HepG2 (cell line): ENCODE results near the gene UBAP1. TPM values are rescaled to one million over a fixed set of nuclear protein-coding genes. Genes with fewer than 3 reads are reported as not detected.

Experiments used
- ATAC-seq: fragments of 200-7000 bp; cut with Tn5 transposase; 3 replicates; pipeline ENCODE4 v1.9.1; 2020; ENCODE audit warnings: mild to moderate bottlenecking, moderate library complexity
- BruUV-seq: library from RNA; stranded (reverse); fragments of 400-500 nt; replicated peaks from 2 replicates; lab custom pipeline; 2021; lab: Mats Ljungman, UMichigan
- CTCF ChIA-PET: fragments of 300-600 bp; formaldehyde crosslinking; extraction: SDS; loops from one replicate; lab custom pipeline; 2021; ENCODE audit warnings: low total read pairs, inconsistent platforms, low intra/inter-chr PET ratio; lab: Yijun Ruan, JAX
- POLR2A ChIA-PET: fragments of 350-600 bp; sonication (Branson Sonifier 250); formaldehyde crosslinking; loops from one replicate; lab custom pipeline; 2020; ENCODE audit warnings: antibody characterized with exemption, inconsistent platforms; lab: Yijun Ruan, JAX
- DNase-seq: peaks from one replicate; pipeline ENCODE4 v3.0.0-alpha.2; 2015; ENCODE audit warnings: low spot score
- FAIRE-seq: peaks from 3 replicates; lab custom pipeline; 2011; peaks lifted over from hg19 to GRCh38; lab: Jason Lieb, UNC
- H2AFZ ChIP-seq: one replicate; pipeline ENCODE4 v1.6.1; 2011; ENCODE audit warnings: low read length, inconsistent platforms
- H3K27ac ChIP-seq: fragments of 300-600 bp; 3 replicates; pipeline ENCODE4 v1.8.0; 2011; ENCODE audit warnings: mixed run types, mild to moderate bottlenecking, mixed read lengths, low read length, inconsistent platforms; ENCODE audit not compliant: insufficient read depth; ENCODE audit errors: extremely low read length
- H3K27me3 ChIP-seq, 2 experiments: fragments of 200-600 bp in 1 of 2; 2 replicates in 1 of 2; 3 replicates in 1 of 2; pipeline versions ENCODE4 v1.6.0 to v1.8.0; 2011; ENCODE audit warnings: low read length in 2 of 2, mild to moderate bottlenecking in 2 of 2, moderate library complexity in 2 of 2, inconsistent platforms in 1 of 2; ENCODE audit not compliant: insufficient read depth in 2 of 2, control insufficient read depth in 1 of 2
- H3K36me3 ChIP-seq, 2 experiments: fragments of 200-600 bp in 1 of 2; replicated peaks in 1 of 2; 2 replicates in 1 of 2; 3 replicates in 1 of 2; pipeline versions ENCODE4 v1.5.1 to v1.8.0; 2011; ENCODE audit warnings: low read length in 2 of 2, inconsistent platforms in 1 of 2; ENCODE audit not compliant: insufficient read depth in 2 of 2, control insufficient read depth in 1 of 2
- H3K4me1 ChIP-seq: 2 replicates; pipeline ENCODE4 v1.5.1; 2012; ENCODE audit warnings: low read length, inconsistent platforms; ENCODE audit not compliant: insufficient read depth
- H3K4me2 ChIP-seq: 2 replicates; pipeline ENCODE4 v1.6.0; 2011; ENCODE audit warnings: low read depth, low read length, inconsistent platforms
- H3K4me3 ChIP-seq, 3 experiments: fragments of 200-600 bp in 1 of 3; sonication (generic), shearing (Covaris generic) in 1 of 3; replicated peaks in 1 of 3; 2 replicates each; pipeline ENCODE4 v1.5.1; 2011 to 2016; ENCODE audit warnings: low read length in 3 of 3, inconsistent platforms in 2 of 3, low read depth in 2 of 3, mild to moderate bottlenecking in 2 of 3, control low read depth in 1 of 3, mixed read lengths in 1 of 3; ENCODE audit not compliant: insufficient read depth in 1 of 3
- H3K79me2 ChIP-seq: one replicate; pipeline ENCODE4 v1.6.1; 2011; ENCODE audit warnings: low read length, inconsistent platforms; ENCODE audit not compliant: insufficient read depth
- H3K9ac ChIP-seq: 2 replicates; pipeline ENCODE4 v1.6.0; 2011; ENCODE audit warnings: mild to moderate bottlenecking, low read depth, low read length, inconsistent platforms; ENCODE audit not compliant: insufficient read depth
- H3K9me3 ChIP-seq: 2 replicates; pipeline ENCODE4 v1.5.1; 2012; ENCODE audit warnings: mild to moderate bottlenecking, low read length
- H4K20me1 ChIP-seq: 2 replicates; pipeline ENCODE4 v1.6.0; 2011; ENCODE audit warnings: inconsistent platforms, mild to moderate bottlenecking, low read length, moderate library complexity; ENCODE audit not compliant: insufficient read depth
- ASH2L ChIP-seq: fragments of 300-600, 200-600 bp; sonication (generic); IDR thresholded peaks from 2 replicates; pipeline ENCODE4 v1.7.0; 2017; ENCODE audit warnings: low read depth, mild to moderate bottlenecking, moderate library complexity, mixed read lengths, low read length; ENCODE audit not compliant: insufficient read length
- CBX1 ChIP-seq: IDR thresholded peaks from one replicate; pipeline ENCODE4 v1.6.1; 2016; ENCODE audit warnings: antibody characterized with exemption, low read depth
- EED ChIP-seq: sonication (generic); formaldehyde crosslinking; IDR thresholded peaks from 2 replicates; pipeline ENCODE4 v1.5.0; 2020; ENCODE audit warnings: mild to moderate bottlenecking, missing genetic modification reagents
- GATAD2A ChIP-seq: IDR thresholded peaks from 2 replicates; pipeline ENCODE4 v1.6.1; 2016
- HES4 ChIP-seq: sonication (generic); formaldehyde crosslinking; IDR thresholded peaks from 2 replicates; pipeline ENCODE4 v1.9.0; 2021; ENCODE audit warnings: mild to moderate bottlenecking, missing genetic modification reagents, borderline replicate concordance
- HMG20A ChIP-seq: IDR thresholded peaks from 2 replicates; pipeline ENCODE4 v1.6.1; 2016; ENCODE audit warnings: borderline replicate concordance
- HOXA7 ChIP-seq: sonication (generic); formaldehyde crosslinking; IDR thresholded peaks from 2 replicates; pipeline ENCODE4 v1.8.1; 2022; ENCODE audit warnings: mild to moderate bottlenecking, missing genetic modification reagents, moderate library complexity
- SOX5 ChIP-seq: IDR thresholded peaks from 2 replicates; pipeline ENCODE4 v1.6.1; 2016; ENCODE audit warnings: borderline replicate concordance
- ZNF232 ChIP-seq: sonication (generic); formaldehyde crosslinking; IDR thresholded peaks from 2 replicates; pipeline ENCODE4 v1.4.0; 2020; ENCODE audit warnings: missing genetic modification reagents, borderline replicate concordance
- ZNF841 ChIP-seq: sonication (generic); formaldehyde crosslinking; IDR thresholded peaks from 2 replicates; pipeline ENCODE4 v1.8.1; 2023; ENCODE audit warnings: missing genetic modification reagents, borderline replicate concordance
- WGBS: methylation state at CpG from one replicate; pipeline ENCODE4 v1.1.6; 2017; ENCODE audit warnings: low lambda C conversion rate; 5-methylcytosine and 5-hydroxymethylcytosine counted together
- in situ Hi-C: cut with HindIII; loops from 2 replicates; pipeline ENCODE4 v1.10.0; 2017; ENCODE audit warnings: low pct_unique_long_range_greater_than_20kb; ENCODE audit not compliant: extremely low pct_ligation_motif_present
- intact Hi-C: fragments of 100-400 bp; cut with micrococcal nuclease; formaldehyde crosslinking; loops from one replicate; pipeline ENCODE4 v1.10.0; 2022; ENCODE audit not compliant: unreplicated experiment
- polyA plus RNA-seq, 8 experiments: library from polyadenylated mRNA; depleted of rRNA in 3 of 8; stranded (reverse) in 7 of 8; unstranded in 1 of 8; fragments of >200 nt; fragmentation: Illumina TruSeq in 4 of 8; extraction: Trizol in 4 of 8; gene quantifications; 2 replicates each; pipeline versions ENCODE4 v1.2.1 to v1.2.3, GENCODE V29; 2011 to 2016; ENCODE audit warnings: low read depth in 4 of 8, missing spikeins in 1 of 8, mixed read lengths in 1 of 8; ENCODE audit not compliant: insufficient read depth in 1 of 8
- total RNA-seq, 5 experiments: library from RNA; depleted of rRNA; stranded (reverse); fragments of >200 nt; fragmentation: Illumina TruSeq; extraction: Trizol; gene quantifications; 2 replicates each; pipeline ENCODE4 v1.2.3, GENCODE V29; 2016; ENCODE audit warnings: low read depth in 1 of 5
- TF ChIP-seq, protein P1 (sequence below): sonication (generic); formaldehyde crosslinking; IDR thresholded peaks from 2 replicates; pipeline ENCODE4 v1.8.0; 2022; ENCODE audit warnings: missing genetic modification reagents, mild to moderate bottlenecking, borderline replicate concordance
- TF ChIP-seq, protein P2 (sequence below): sonication (generic); formaldehyde crosslinking; IDR thresholded peaks from 2 replicates; pipeline ENCODE4 v1.4.0; 2020; ENCODE audit warnings: mild to moderate bottlenecking, low read depth, missing genetic modification reagents
- TF ChIP-seq, protein P3 (sequence below): sonication (generic); formaldehyde crosslinking; IDR thresholded peaks from 2 replicates; pipeline ENCODE4 v1.8.0; 2022; ENCODE audit warnings: mild to moderate bottlenecking, missing genetic modification reagents, moderate library complexity

UBAP1 gene
- total and polyA plus RNA-seq, 2 of the 13 experiments (the other 11 are each of a cell fraction or from before 2014, with no cell fraction given): 19.5 to 40.5 TPM

DNA sequence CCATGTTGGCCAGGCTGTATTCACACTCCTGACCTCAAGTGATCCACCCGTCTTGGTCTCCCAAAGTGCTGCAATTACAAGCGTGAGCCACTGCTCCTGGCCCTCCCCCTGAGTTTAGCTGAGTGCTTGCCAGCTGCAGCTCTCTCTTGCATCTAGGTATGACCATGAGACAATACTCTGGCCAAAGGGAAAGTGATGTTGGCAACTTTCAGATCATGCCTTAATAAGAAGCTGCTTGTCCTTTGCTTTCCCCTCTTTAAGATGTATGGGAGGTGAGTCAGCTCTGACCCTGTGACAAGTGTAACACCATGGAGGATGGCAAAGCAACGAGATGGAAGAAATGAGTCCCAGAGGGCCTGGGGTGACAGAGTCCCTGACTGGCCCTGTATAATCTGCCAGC lies 33.7 kb upstream of the UBAP1 start:
- Histone ChIP-seq H3K79me2 (no peaks in the 10 kb centered on the region), H3K9me3 (no peaks in the 10 kb centered on the region)
- no peak for DNase-seq
- in situ Hi-C loops: no loop called here
- WGBS: 6% methylated on average over 3 of the region's 3 CpGs
- TF ChIP-seq HMG20A (CRISPR knock-in tag) (no peak), HOXA7 (no peak), CBX1 (no peak), ZNF841 (no peak), ZNF232 (CRISPR knock-in tag) (no peak), SOX5 (no peak), EED (CRISPR knock-in tag) (no peak), GATAD2A (CRISPR knock-in tag) (no peak), HES4 (CRISPR knock-in tag) (no peak), ASH2L (no peak)
- TF ChIP-seq, protein P1, sequence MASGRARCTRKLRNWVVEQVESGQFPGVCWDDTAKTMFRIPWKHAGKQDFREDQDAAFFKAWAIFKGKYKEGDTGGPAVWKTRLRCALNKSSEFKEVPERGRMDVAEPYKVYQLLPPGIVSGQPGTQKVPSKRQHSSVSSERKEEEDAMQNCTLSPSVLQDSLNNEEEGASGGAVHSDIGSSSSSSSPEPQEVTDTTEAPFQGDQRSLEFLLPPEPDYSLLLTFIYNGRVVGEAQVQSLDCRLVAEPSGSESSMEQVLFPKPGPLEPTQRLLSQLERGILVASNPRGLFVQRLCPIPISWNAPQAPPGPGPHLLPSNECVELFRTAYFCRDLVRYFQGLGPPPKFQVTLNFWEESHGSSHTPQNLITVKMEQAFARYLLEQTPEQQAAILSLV (CRISPR knock-in tag): no peak
- TF ChIP-seq, protein P2, sequence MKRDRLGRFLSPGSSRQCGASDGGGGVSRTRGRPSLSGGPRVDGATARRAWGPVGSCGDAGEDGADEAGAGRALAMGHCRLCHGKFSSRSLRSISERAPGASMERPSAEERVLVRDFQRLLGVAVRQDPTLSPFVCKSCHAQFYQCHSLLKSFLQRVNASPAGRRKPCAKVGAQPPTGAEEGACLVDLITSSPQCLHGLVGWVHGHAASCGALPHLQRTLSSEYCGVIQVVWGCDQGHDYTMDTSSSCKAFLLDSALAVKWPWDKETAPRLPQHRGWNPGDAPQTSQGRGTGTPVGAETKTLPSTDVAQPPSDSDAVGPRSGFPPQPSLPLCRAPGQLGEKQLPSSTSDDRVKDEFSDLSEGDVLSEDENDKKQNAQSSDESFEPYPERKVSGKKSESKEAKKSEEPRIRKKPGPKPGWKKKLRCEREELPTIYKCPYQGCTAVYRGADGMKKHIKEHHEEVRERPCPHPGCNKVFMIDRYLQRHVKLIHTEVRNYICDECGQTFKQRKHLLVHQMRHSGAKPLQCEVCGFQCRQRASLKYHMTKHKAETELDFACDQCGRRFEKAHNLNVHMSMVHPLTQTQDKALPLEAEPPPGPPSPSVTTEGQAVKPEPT (CRISPR knock-in tag): no peak
- TF ChIP-seq, protein P3, sequence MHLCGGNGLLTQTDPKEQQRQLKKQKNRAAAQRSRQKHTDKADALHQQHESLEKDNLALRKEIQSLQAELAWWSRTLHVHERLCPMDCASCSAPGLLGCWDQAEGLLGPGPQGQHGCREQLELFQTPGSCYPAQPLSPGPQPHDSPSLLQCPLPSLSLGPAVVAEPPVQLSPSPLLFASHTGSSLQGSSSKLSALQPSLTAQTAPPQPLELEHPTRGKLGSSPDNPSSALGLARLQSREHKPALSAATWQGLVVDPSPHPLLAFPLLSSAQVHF: no peak
- TF ChIP-seq, all 625 proteins: peak for 0
- Histone ChIP-seq H3K4me1 (peaks cover 30% of the 10 kb centered on the region), H3K4me2 (no peak overlapping the region), H3K27me3 (no peaks in the 10 kb centered on the region), H3K27ac (no peak overlapping the region), H3K36me3 (no peaks in the 10 kb centered on the region), H3K9ac (no peak overlapping the region), H4K20me1 (no peaks in the 10 kb centered on the region), H3K4me3 (no peak overlapping the region), H2AFZ (no peak overlapping the region)
- FAIRE-seq (no peak), ATAC-seq (peak; percentile 50; the same call in 2 of the 3 replicates)
- intact Hi-C loops: no loop called here
- POLR2A ChIA-PET: interaction anchor here (1.7 kb wide), 1 partner anchor 33 kb away, joined by 8 read pairs; the partner anchor contains the start of gene UBAP1
- CTCF ChIA-PET: no interaction called here
- BruUV-seq: no TSS peak
